Non-pigmented ciliary epithelial cell (primary cell): ENCODE data around the gene AUTS2.

Source experiments
- DNase-seq: peaks from one replicate; pipeline ENCODE4 v3.0.0-alpha.2; 2010; ENCODE audit warnings: low read depth

Gene AUTS2

GRCh38 chr7:70134029-70134770 lies 535.9 kb downstream of the AUTS2 start:
- DNase-seq, result no peak

GRCh38 chr7:70135656-70136055 lies 537.4 kb downstream of the AUTS2 start:
- DNase-seq, result no peak

DNA sequence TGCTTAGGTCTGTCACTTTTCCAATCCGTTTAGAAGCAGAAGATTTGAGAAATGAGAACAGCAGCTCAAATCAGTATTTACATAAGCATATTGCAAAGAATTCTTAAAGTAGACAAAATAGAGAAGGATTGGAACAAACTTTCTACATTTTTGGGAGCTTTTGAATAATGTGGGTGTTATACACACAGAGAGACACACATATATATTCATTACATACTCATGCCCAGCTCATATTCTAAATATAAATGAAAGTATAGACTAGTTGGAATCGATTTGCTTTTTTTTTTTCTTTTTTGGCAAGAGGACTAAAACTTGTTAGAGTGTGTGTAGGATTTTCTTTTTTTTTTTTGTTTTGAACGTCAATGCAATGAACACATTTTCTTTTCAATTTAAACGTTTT lies 538.9 kb downstream of the AUTS2 start:
- DNase-seq, result no peak

DNA sequence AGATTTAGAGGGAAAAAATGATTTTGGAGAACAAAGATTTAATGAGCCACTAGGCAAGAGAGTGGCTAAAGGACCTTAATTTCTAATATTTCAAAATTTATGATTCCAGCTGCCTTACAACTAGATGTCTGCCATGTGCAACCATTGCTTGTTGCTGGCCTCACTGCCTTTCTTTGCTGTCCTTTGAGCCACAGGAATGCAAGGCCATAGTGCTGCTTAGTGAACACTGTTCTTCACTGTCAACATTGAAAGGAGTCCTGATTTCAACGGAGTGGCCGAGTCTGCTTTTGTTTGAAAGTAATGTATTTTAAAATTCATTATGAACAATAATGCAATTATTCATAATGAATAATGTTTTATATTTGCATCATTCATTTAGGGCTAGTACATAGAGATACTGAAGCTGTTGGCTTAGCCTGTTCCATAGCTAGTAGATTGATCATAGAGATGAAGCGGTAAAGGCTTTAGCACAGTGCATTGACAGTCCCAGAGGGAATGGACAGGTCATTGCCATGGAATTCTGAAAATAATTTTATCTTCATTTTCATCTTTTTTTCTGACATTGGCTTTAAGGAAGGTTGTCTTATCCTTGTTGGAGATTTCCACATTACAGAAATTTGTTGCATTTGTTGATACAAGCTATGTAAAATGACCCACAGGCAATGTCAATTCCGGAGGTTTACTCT lies 544.1 kb downstream of the AUTS2 start:
- DNase-seq, result no peak

DNA sequence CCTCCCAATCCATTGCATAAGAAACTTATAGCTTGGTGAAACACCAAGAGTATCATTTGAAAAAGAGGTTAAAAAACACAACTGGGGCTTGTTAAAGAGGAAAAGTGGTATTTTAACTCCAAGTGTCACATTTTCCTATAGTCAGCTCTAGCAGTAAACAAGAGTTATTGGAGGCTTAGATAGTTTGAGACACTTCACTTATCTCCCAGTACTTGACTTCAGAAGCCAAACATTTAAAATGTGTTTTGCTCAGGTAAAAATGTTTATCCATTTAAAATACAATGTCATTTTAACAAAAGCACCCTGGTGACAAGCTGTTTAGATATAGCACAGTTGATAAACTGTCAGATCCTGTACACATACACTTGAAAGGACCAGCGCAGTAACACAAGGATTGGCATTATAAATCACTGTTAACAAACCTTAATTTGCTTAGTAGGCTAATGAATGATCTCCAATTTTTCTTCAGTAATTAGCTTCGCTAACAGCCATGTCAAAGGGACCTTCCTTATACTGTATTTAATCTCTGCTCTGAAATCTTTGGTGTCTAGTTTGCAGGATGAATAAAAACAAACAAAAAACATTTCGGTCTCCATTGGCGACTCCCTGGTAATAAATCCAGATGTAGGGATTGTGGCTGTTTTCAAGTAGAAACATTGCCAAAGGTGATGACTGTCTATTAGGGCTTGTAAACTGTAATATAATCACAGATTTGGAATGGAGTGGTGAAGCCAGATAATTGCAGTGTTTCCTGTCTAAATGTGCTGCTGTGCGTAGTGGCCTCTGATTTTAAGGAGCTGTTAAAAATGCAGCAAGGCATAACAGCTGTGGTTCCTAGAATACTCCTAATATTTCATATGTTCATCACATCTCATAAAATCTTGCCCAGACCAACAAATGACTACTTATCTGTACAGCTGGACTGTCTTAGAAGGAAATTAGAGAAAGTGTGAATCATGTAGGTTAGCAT lies 545.1 kb downstream of the AUTS2 start:
- no peak for DNase-seq

- no peak for DNase-seq
Measured at GRCh38 chr7:70148997-70149396, 550.7 kb downstream of the AUTS2 start.

DNA sequence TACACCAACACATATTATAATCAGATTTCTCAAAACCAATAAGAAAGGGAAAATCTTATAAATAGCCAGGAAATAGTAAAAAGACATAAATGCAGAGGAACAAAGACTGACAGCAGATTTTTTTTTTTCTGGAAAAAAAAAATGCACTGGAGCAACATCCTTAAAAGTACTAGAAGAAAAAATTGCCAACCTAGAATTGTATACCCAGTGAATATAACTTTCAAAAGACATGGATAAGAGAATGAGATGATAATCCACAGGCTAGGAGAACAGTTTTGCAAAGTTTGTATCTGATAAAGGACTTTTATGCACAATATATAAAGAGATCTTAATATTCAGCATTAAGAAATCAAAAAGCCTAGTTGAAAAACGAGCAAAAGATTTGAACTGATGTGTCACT lies 554.0 kb downstream of the AUTS2 start:
- no peak for DNase-seq

- no peak for DNase-seq
Measured at GRCh38 chr7:70153933-70154332, 555.7 kb downstream of the AUTS2 start.

DNA sequence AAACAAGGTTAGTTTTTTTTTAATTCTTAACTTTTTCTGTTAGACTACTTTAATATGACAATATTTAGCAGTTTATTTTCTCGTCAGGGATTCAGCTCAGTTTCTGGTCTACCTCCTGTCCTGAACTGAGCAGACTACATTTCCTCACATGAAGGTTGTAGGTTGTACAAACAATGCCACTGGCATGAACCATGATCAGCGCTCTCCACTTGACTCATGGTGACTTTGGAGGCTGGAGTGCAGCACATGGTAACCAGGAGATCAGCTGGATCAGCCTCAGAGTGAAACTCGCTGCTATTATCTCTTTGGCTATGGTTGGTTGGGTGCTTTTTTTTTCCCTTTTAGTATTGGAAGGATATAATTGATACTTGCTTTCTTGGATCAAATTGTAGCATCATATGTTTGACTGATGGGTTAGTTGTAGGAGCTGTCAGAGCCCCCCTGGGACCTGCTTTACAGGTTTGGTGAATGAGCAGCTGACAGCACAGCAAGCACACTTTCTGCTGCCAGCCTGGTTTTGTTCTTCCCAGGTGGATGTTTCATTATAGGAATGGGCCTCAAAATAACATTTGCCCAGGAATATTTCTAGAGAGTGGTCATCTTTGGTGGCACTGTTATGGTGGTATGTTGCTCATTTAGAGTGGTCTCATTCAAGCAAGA lies 556.4 kb downstream of the AUTS2 start:
- DNase-seq, result no peak

DNA sequence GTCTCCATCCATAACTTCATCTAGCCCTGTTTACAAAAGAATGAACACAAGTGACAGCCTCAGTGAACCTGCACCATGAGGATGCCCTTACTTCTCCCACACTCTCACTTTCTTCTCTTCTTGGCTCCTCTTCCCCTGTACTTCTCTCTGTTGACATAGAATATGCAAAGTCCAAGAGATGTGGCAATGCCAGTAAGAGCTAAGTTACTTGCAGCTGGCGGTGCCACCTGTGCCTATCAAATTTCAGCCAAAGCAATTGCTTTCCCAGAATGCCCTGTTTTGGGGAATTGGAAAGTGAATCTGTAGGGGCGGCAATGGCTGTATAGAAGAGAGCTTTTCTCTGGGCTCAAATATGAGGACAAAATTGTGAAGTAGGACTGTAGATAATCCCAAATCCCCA lies 557.8 kb downstream of the AUTS2 start:
- DNase-seq, result no peak

- DNase-seq, result no peak
Measured at GRCh38 chr7:70159121-70159520, 560.8 kb downstream of the AUTS2 start.

DNA sequence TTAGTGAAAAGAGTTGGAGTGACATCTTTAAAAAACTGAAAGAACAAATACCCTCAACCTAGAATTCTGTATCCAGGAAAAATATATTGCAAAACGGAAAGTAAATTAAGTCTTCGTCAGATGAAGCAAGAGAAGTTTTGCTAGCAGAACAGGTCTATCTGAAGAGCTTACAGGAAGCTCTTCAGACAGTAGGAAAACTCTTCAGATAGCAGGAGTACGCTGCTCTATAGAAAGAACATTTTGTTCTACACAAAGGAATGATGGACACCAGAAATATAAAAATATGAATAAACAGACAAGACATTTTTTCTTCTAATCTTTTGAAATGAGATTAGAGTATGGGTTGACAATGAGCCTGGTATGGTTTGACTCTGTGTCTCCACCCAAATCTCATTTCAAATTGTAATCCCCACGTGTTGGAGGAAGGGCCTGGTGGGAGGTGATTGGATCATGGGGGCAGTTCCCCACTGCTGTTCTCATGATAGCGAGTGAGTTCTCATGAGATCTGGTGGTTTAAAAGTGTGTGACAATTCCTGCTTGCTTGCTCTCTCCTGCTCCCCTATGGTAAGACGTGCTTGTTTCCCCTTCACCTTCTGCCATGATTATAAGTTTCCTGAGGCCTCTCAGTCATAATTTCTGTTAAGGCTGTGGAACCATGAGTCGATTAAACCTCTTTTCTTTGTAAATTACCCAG lies 567.3 kb downstream of the AUTS2 start:
- no peak for DNase-seq

DNA sequence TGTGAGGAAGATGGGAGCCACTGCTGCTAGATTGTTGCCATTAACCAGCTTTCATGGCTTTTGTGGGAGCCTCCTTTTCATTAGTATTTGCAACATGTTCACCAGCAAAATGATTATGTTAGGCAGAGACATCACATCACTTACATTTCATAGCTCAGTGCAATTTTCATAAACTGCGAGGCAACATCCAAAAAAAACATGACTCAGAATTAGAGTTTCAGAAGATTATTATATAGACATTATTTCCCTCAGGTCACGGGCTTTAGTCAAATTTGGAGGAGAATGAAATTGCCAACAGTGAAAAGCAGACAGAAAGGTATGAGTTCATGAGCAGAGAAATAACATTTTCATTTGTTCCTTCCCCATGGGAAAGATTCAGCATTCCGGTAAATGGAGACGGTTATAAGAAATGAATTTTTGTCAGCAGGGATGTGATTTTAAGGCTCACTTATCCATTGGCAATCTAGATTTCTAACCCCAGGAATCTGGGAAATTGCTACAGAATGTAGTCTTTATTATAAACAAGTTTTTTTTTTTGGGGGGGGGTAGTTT lies 573.2 kb downstream of the AUTS2 start:
- DNase-seq, result no peak

DNA sequence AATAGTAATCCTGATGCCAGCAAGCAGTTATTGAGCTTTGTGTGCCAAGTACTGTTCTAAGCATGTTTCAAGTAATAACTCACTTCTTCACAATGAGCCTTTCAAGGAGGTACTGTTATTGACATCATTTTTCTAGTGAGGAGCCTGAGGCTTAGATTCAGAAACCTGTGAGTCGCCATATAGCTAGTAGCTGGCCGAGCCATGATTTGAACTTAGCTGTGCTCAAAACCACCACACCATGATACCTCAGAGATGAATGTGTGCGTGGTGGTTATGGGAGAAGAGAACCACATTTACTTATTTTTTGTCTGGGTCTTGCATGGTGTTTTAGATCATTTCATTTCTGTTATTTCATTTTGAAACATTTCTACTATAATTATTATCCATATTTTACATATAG lies 578.9 kb downstream of the AUTS2 start:
- DNase-seq, result no peak

DNA sequence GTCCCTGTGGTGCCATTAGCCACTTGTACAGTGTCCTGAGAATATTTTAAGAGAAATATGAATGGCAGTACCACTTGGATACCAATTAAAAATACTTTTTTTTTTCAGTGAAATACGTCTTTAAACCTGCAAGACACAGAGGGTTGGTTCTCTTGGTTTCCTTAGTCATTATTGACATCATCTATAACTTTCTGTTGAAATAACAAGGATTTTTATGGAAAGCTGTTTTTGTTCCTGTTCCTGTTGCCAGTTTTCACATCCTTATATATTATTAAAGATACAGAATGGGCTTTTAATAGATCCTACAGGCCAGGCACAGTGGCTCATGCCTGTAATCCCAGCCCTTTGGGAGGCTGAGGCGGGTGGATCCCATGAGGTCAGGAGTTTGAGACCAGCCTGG lies 579.9 kb downstream of the AUTS2 start:
- DNase-seq, result no peak

GRCh38 chr7:70178787-70179186 lies 580.5 kb downstream of the AUTS2 start:
- DNase-seq, result no peak

- DNase-seq, result no peak
Measured at GRCh38 chr7:70182521-70182920, 584.2 kb downstream of the AUTS2 start.

GRCh38 chr7:70183278-70183677 lies 585.0 kb downstream of the AUTS2 start:
- DNase-seq, result no peak

- no peak for DNase-seq
Measured at GRCh38 chr7:70188901-70189650, 590.8 kb downstream of the AUTS2 start.

DNA sequence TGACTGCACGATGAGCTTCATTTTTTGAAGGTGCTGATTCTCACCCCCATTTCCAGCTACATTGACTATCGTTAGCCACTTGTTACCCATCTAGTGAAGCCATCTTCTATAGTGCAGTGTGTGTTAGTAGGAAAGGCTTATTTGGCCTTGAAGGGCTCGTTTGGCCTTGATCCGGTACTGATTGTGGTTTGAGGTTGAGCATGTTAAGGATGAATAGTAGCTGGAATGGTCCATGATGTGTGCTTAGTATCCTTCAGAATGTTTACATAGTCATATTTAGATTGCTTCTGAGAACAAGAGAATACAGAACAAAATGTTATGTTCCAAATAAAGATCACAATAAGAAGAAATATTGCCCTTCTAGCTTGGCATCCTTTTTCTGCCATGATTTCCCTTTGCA lies 591.5 kb downstream of the AUTS2 start:
- no peak for DNase-seq
